Germinal center (tissue), 1 donor: ENCODE measurements around the gene PNPLA3.

Source experiments
- DNase-seq: peaks from one replicate; pipeline ENCODE4 v3.0.0; 2012; ENCODE audit warnings: mixed read lengths, low spot score

Gene PNPLA3

GRCh38 chr22:43925433-43926348 is 2.1 kb downstream of the PNPLA3 start:
- no peak for DNase-seq

DNA sequence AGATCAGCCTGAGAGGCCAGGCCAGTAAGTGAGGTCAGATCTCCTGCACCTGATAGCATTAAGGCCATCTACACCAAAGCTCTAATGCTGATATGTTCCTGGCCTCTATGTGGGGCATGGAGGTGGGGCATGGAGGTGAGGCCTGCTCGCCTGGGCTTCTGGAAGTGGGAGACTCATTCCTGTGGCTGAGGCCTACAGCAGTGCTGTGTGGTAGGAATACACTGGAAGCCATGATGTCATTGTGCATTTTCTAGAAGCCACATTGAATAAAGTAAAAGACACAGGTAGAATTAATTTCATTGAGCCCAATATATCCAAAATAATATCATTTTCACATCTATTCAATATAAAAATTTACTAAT is 2.7 kb downstream of the PNPLA3 start:
- DNase-seq = no peak

- DNase-seq = no peak
These were observed 4.9 kb downstream of the PNPLA3 start for GRCh38 chr22:43928468-43928867.

DNA sequence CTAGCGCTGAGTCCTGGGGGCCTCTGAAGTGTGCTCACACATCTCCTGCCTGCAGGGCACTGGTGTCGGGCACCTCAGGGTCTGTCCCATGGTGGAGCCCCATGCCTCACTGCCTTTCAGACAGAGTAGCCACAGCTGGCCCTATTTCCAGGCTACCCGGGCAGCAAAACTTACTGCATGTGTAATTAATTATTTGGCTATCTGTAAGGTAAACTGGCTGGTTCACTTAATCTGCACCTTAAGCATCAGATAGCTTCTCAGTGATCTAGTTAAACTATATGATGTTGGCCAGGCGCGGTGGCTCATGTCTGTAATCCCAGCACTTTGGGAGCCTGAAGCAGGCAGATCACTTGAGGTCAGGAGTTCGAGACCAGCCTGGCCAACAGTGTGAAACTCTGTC is 5.3 kb downstream of the PNPLA3 start:
- no peak for DNase-seq

- no peak for DNase-seq
These were observed 8.2 kb downstream of the PNPLA3 start for GRCh38 chr22:43931771-43932170.

GRCh38 chr22:43941449-43941848 is 17.8 kb downstream of the PNPLA3 start:
- no peak for DNase-seq

- no peak for DNase-seq
These were observed 21.2 kb downstream of the PNPLA3 start for GRCh38 chr22:43944670-43945430.

GRCh38 chr22:43945632-43946383 is 22.2 kb downstream of the PNPLA3 start:
- peak; percentile 76 for DNase-seq

DNA sequence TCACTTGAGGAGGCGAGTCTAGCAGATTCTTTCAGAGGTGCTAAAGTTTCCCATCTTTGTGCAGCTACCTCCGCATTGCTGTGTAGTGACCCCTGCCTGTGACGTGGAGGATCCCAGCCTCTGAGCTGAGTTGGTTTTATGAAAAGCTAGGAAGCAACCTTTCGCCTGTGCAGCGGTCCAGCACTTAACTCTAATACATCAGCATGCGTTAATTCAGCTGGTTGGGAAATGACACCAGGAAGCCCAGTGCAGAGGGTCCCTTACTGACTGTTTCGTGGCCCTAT is 22.7 kb downstream of the PNPLA3 start:
- no peak for DNase-seq

DNA sequence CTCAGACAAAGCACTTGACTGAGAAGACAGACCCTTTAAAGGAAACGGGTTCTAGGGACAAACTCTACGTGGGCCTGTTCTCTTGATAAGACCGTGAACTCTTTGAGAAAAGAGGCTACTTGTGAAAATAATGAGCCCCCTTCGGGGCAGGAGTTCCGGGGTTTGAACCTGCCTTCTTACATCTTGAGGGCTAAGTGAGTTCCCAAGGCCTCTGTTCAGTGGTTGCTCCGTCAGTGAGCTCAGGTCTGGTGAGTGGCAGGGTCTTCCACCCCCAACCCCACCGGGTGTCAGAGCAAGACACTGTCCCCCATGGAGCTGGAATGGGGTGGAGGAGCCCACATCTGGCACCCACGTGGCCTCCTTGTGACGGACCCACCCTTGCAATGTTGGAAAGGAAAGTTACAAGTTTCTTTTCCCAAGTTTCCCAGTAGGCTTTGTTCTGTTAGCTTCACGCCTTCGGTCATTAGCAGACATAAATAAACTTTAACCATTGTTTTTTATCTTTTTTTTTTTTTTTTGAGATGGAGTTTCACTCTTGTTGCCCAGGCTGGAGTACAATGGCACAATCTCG is 25.3 kb downstream of the PNPLA3 start:
- no peak for DNase-seq

GRCh38 chr22:43951391-43951790 is 27.8 kb downstream of the PNPLA3 start:
- DNase-seq = no peak

DNA sequence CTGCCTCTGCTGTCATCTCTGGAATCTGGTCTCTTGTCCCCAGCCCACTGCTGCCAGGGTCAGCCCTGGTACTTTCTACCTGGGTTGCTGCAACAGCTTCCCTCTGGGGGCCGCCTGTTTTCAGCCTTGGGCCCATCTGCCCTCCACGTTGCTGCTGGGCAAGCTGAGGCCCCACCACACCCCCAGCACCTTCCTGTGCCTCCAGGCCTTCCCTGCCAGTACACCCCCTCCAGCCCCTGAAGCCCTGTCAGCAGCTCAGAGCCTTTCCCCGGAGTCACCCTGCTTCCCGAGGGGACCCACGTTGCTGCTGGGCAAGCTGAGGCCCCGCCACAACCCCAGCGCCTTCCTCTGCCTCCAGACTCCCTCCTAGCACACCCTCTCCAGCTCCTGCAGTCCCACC is 28.4 kb downstream of the PNPLA3 start:
- DNase-seq = no peak

DNA sequence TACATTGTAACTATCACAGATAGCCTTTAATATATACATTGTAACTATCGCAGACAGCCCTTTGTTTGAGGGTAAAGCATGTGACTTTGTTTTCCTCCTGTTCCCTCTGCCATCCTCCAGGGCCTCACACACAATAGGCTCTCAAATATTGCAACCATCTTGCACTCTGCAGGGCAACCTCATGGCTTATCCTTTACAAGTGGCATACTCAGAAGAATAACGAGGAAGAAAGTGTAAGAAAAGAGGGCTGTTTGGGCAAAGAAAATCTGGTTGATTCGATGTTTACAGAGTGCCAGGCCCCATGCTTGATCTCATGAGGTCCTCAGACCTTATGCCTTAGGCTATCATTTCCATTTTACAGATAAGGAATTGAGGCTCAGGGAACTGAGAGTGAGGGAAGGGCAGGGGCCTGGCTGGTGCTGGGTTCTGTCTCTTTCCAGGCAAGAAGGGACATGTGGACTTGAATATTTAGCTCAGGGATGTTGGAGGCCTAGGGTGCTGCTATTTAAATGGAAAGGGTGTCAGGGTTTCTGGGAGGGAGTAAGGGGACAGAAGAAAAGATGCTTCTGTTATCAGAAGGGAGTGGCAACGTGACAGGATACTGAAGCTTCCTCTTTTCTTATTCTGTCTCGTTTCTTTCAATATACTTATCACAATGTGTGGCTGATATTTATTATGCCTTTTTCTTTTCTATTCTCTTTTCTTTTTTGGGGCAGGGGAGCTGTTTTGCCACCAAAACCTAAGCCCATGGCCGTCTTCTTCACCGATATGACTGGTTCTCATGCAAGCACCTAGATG is 30.6 kb downstream of the PNPLA3 start:
- peak; percentile 13 for DNase-seq

DNA sequence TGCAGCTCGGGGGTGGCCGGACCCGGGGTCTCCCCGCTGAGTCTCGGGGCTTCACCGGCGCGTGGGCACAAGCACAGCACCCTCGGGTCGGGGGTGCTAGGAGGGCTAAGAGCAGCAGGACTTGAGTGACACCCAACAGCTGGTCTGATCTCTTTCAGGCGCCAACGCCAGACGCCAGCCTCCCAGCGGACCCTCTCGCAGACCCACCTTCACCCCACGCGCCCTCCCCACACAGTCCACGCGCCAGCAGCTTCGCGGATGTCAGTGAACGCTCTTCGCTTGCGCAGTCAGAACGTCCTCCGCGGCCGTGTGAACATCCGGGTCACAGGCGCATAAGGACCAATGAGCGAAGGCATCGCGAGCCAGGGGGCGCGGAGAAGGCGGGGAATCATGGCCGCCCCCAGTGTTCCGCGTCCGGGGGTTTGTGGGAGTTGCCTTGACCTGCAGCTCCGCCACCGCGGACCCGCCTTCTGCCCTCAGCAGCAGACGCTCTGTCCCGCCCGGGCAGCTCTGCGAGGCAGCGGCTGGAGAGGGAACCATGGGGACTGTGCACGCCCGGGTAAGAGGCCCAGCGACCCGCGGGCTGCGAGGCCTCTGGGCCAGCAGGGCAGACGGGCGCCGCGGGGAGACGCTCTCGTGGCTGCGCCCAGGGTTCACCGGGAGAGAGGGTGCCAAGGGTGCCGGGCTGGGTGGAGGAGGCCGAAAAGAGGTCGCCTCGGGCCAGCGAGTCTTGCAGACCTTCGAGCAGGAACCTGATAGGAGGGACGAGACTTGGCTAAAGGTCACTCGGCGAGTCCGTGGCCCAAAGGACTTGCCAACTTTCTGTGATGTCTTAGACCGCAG is 31.7 kb downstream of the PNPLA3 start, which contains the start of gene SAMM50:
Gene SAMM50, plus strand, starts transcription at position 403 of the 843 bp plus-strand sequence. Its CDS starts 136 bp downstream, at position 539.
- DNase-seq = peak; percentile 94

- peak; percentile 48 for DNase-seq
These were observed 32.5 kb downstream of the PNPLA3 start for GRCh38 chr22:43955883-43956782.

DNA sequence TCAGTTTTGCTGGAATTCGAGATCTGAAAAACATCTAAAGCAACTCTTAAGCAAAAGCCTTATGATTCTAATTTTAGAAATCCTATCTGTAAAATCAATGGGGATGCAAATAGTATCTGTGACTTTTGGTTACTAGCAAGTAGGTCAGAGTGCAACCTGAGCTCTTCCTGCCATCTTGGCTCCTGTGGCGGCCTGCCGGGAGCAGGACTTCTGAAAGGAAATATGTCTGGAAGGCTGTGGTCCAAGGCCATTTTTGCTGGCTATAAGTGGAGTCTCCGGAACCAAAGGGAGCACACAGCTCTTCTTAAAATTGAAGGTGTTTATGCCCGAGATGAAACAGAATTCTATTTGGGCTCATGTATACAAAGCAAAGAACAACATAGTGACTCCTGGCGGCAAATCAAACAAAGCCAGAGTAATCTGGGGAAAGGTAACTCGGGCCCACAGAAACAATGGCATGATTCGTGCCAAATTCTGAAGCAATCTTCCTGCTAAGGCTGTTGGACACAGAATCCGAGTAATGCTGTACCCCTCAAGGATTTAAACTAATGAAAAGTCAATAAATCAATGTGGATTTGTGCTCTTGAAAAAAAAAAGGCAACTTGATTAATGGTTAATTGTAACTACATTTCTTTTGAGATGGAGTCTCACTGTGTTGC is 33.3 kb downstream of the PNPLA3 start:
- DNase-seq = no peak

DNA sequence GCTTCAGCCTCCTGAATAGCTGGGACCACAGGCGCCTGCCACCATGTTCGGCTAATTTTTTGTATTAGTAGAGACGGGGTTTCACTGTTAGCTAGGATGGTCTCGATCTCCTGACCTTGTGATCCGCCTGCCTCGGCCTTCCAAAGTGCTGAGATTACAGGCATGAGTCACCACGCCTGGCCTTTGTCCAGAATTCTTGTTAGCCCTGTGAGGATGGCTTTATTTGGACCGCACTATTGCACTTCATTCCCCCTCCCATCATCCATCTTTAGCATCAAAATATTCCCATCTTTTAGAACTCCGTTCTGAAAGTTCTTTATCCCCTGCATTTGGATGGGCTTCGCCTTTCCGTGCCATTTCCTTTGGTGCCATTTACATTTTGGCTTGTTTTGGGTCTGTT is 34.3 kb downstream of the PNPLA3 start:
- DNase-seq = no peak

- no peak for DNase-seq
These were observed 40.8 kb downstream of the PNPLA3 start for GRCh38 chr22:43964314-43964857.

DNA sequence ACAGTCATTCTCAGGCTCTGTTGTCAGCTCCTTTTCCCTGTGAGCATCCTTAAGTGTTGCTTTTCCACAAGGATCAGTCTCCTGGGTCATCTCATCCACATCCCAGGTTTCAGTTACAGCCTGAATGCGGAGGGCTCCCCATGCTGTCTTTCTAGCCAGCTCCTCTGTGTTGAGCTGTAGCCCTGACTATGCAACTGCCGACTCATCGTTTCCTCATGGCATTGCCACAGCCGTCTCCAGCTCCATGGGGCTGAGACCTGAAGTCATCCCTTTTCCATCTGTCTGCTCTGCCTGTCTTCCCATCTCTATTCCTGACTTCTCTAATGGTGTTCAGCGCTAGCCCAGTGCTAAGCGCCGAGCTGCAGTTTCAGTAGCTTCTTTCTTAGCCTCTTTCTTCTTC is 43.5 kb downstream of the PNPLA3 start:
- DNase-seq = no peak
